H1 (cell line): ENCODE data around the gene PTPRJ.
A peak's percentile ranks its signal among the peaks of the same experiment; 100 is the strongest.

Source experiments
- ASH2L ChIP-seq: fragments of 200-600, 300-600 bp; sonication (generic); IDR thresholded peaks from one replicate; pipeline ENCODE4 v1.7.1; 2017; ENCODE audit warnings: low read length
- EP300 ChIP-seq, 2 experiments: IDR thresholded peaks; 1 replicate in 1 of 2; 2 replicates in 1 of 2; pipeline ENCODE4 v1.6.1; 2011 to 2012; ENCODE audit warnings: low read depth in 2 of 2, low read length in 2 of 2, mild to moderate bottlenecking in 2 of 2, borderline replicate concordance in 1 of 2, inconsistent platforms in 1 of 2, moderate library complexity in 1 of 2
- EZH2 ChIP-seq: fragments of 200-600 bp; sonication (generic); IDR thresholded peaks from 2 replicates; pipeline ENCODE4 v1.7.1; 2012; ENCODE audit warnings: low read depth, mild to moderate bottlenecking, moderate library complexity, low read length, inconsistent platforms; ENCODE audit not compliant: severe bottlenecking
- KDM1A ChIP-seq: fragments of 200-600, 300-600 bp; sonication (generic); IDR thresholded peaks from 2 replicates; pipeline ENCODE4 v1.7.1; 2016; ENCODE audit warnings: mild to moderate bottlenecking, low read length, borderline replicate concordance
- POLR2AphosphoS5 ChIP-seq: IDR thresholded peaks from 2 replicates; pipeline ENCODE4 v1.6.1; 2011; ENCODE audit warnings: low read depth, low read length
- SP1 ChIP-seq: IDR thresholded peaks from 2 replicates; pipeline ENCODE4 v1.6.1; 2011; ENCODE audit warnings: low read depth, low read length
- TBP ChIP-seq: IDR thresholded peaks from 2 replicates; pipeline ENCODE4 v1.6.1; 2011; ENCODE audit warnings: low read depth, low read length, improper control_type of control experiment
- TF ChIP-seq, protein P1 (sequence below), 3 experiments: IDR thresholded peaks; 1 replicate in 2 of 3; 2 replicates in 1 of 3; pipeline versions ENCODE4 v1.5.1 to v1.6.1; 2011; ENCODE audit warnings: low read length in 3 of 3, mild to moderate bottlenecking in 3 of 3, inconsistent platforms in 2 of 3, low read depth in 1 of 3, moderate library complexity in 1 of 3; ENCODE audit not compliant: insufficient read depth in 1 of 3; ENCODE audit errors: control extremely low read depth in 1 of 3

DNA sequence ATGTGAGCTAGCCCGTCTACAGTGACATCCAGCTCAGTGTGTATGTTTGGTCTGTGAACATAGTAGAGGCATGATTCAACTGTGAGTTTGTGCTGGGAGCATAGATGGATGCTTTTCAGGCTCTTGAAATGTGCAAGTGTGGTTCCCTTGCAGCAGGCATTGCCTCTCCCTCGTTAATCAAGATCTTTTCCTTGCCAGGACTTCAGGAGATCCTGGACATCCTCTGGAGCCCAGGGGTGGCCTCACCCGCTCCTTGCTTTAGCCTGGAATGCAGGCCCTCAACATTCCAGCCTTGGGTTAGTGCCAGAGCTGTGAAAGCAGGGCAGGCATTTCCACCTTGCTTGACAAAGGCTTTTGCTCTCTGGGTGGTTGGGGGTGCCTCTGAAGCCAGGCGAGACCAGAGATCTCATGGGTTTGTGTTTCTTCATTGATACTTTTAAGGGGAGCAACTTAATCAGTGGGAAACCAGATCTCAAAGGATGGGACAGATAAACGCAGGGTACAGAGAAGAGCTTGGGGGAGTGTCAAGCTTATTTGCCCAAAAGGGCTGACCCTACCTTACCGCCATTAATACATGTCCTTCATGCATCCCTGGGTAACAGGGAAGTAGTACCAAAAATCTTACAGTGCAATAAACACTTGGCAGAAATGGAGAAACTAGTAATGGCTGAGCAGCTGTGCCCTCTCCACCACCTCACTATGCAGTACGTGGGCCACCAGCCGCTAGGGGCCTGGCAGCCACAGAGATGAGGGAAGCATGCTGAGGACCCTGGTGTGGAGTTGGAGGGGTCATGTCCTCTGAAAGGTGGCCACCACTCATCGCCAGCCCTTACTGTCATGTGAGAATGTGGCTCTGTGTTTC lies 72.1 kb downstream of the PTPRJ start:
- TF ChIP-seq, protein P1, sequence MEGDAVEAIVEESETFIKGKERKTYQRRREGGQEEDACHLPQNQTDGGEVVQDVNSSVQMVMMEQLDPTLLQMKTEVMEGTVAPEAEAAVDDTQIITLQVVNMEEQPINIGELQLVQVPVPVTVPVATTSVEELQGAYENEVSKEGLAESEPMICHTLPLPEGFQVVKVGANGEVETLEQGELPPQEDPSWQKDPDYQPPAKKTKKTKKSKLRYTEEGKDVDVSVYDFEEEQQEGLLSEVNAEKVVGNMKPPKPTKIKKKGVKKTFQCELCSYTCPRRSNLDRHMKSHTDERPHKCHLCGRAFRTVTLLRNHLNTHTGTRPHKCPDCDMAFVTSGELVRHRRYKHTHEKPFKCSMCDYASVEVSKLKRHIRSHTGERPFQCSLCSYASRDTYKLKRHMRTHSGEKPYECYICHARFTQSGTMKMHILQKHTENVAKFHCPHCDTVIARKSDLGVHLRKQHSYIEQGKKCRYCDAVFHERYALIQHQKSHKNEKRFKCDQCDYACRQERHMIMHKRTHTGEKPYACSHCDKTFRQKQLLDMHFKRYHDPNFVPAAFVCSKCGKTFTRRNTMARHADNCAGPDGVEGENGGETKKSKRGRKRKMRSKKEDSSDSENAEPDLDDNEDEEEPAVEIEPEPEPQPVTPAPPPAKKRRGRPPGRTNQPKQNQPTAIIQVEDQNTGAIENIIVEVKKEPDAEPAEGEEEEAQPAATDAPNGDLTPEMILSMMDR (IDR thresholded peaks at IDR 0.05; ENCODE audit: control extremely low read depth in 1 of 3, insufficient read depth in 1 of 3, low read depth in 1 of 3, low read length in 3 of 3) = peak in 1 of 3 experiments; percentile 19; a peak in 1 of 4 replicates
- TF ChIP-seq TBP (peak; percentile 35; the same call in 1 of the 2 replicates), EP300 (IDR thresholded peaks at IDR 0.05; ENCODE audit: borderline replicate concordance in 1 of 2, low read depth in 2 of 2, low read length in 2 of 2) (peak in 1 of 2 experiments; percentile 28; a peak in 1 of 3 replicates), EZH2 (no peak), ASH2L (peak; percentile 85), POLR2AphosphoS5 (no peak), SP1 (peak; percentile 91), KDM1A (no peak)
